CD8-positive, alpha-beta memory T cell (primary cell): ENCODE results near the gene ATAD1. TPM values are rescaled to one million over a fixed set of nuclear protein-coding genes. Genes with fewer than 3 reads are reported as not detected.

Experiments
- CTCF ChIA-PET: fragments of 350-600 bp; sonication (Branson Sonifier 250); formaldehyde crosslinking; loops from one replicate; lab custom pipeline; 2021; ENCODE audit warnings: antibody characterized with exemption; lab: Charles Lee
- POLR2A ChIA-PET: fragments of 350-600 bp; sonication (Branson Sonifier 250); formaldehyde crosslinking; loops from one replicate; lab custom pipeline; 2021; ENCODE audit warnings: antibody characterized with exemption; lab: Charles Lee
- DNase-seq, 5 donors: peaks; one replicate each; pipeline versions ENCODE4 v3.0.0 to v3.0.0-alpha.2; 2020 to 2022; ENCODE audit warnings: mixed read lengths in 1 of 5
- H3K27ac ChIP-seq: one replicate; pipeline ENCODE4 v1.7.0; 2013; ENCODE audit warnings: low read depth, mild to moderate bottlenecking, low read length, moderate library complexity
- H3K27me3 ChIP-seq: 2 replicates; pipeline ENCODE4 v1.7.0; 2013; ENCODE audit warnings: low read length, mild to moderate bottlenecking; ENCODE audit not compliant: insufficient read depth, poor library complexity, severe bottlenecking
- H3K36me3 ChIP-seq: 2 replicates; pipeline ENCODE4 v1.7.0; 2013; ENCODE audit warnings: mild to moderate bottlenecking, low read length, moderate library complexity; ENCODE audit not compliant: insufficient read depth
- H3K4me1 ChIP-seq: 2 replicates; pipeline ENCODE4 v1.7.0; 2013; ENCODE audit warnings: mild to moderate bottlenecking, low read length, moderate library complexity; ENCODE audit not compliant: insufficient read depth
- H3K4me3 ChIP-seq: 2 replicates; pipeline ENCODE4 v1.7.0; 2013; ENCODE audit warnings: mild to moderate bottlenecking, low read length
- H3K9me3 ChIP-seq: 2 replicates; pipeline ENCODE4 v1.7.0; 2013; ENCODE audit warnings: mild to moderate bottlenecking, low read length
- H3K27ac Mint-ChIP-seq, 8 donors: one replicate each; pipeline ENCODE4 v1.8.0; 2020 to 2021; ENCODE audit warnings: mixed read lengths in 8 of 8, mild to moderate bottlenecking in 6 of 8, inconsistent platforms in 3 of 8, moderate library complexity in 3 of 8
- H3K27me3 Mint-ChIP-seq, 2 donors: one replicate each; pipeline ENCODE4 v1.8.0; 2020 to 2021; ENCODE audit warnings: mixed read lengths in 2 of 2, mild to moderate bottlenecking in 1 of 2, moderate library complexity in 1 of 2
- H3K36me3 Mint-ChIP-seq, 3 donors: one replicate each; pipeline ENCODE4 v1.8.0; 2020 to 2021; ENCODE audit warnings: mixed read lengths in 3 of 3, inconsistent platforms in 1 of 3, mild to moderate bottlenecking in 1 of 3
- H3K4me1 Mint-ChIP-seq, 3 donors: one replicate each; pipeline ENCODE4 v1.8.0; 2020 to 2021; ENCODE audit warnings: mixed read lengths in 3 of 3, inconsistent platforms in 1 of 3, mild to moderate bottlenecking in 1 of 3
- H3K4me3 Mint-ChIP-seq, 7 donors: one replicate each; pipeline ENCODE4 v1.8.0; 2020 to 2021; ENCODE audit warnings: mixed read lengths in 7 of 7, mild to moderate bottlenecking in 6 of 7, moderate library complexity in 4 of 7, inconsistent platforms in 2 of 7
- H3K9me3 Mint-ChIP-seq, 5 donors: one replicate each; pipeline ENCODE4 v1.8.0; 2020 to 2022; ENCODE audit warnings: mixed read lengths in 5 of 5, mild to moderate bottlenecking in 3 of 5, moderate library complexity in 2 of 5, inconsistent platforms in 1 of 5
- polyA plus RNA-seq: library from polyadenylated mRNA; unstranded; fragments of 300-500 nt; fragmentation: Illumina TruSeq; gene quantifications from one replicate; pipeline ENCODE4 v1.2.3, GENCODE V29; 2021
- total RNA-seq, 2 experiments: library from RNA; stranded (reverse); gene quantifications; one replicate each; pipeline ENCODE4 v1.2.3, GENCODE V29; 2021

The ATAD1 gene
- total and polyA plus RNA-seq, 3 experiments from 2014 or later, result 47.2 to 62.3 (median 60.7) TPM

DNA sequence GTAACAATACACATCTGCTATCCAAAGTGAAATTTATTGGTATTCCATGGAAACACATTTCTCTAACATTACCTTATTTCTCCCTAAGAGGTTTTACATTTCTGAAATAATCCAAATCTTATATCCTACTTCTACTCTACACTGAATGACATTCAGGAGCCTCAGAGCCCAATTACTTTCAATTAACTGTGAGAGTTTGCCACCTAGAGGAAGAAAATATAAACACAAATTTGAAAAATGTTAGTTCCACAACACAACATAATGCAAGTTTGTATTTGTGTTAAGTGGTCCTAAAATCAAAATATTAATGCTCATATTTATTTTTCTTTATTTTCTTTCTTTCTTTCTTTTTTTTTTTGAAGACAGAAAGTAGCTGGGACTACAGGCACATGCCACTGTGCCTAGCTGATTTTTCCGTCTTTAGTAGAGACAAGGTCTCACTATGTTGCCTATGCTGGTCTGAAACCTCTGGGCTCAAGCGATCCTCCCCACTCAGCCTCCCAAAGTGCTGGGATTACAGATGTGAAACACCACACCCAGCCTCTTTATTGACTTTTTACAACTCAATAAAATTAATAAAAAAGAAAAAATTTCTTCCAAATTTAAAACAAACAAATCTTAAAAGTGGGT lies 46.0 kb downstream of the ATAD1 start:
- H3K4me1 Mint-ChIP-seq, result peaks cover 8 to 15% (median 14%) of the 10 kb centered on the region in 3 donors
- no peaks in the 10 kb centered on the region for H3K9me3 Mint-ChIP-seq
- ChIA-PET CTCF (interaction anchor here (0.9 to 1.1 kb wide), 2 partner anchors 17 to 53 kb away, joined by 3 read pairs; no protein-coding TSS in a partner anchor), POLR2A (no interaction called here)
- Histone ChIP-seq H3K27ac (no peak overlapping the region), H3K27me3 (no peaks in the 10 kb centered on the region), H3K4me1 (no peaks in the 10 kb centered on the region), H3K4me3 (no peak overlapping the region), H3K9me3 (no peaks in the 10 kb centered on the region), H3K36me3 (peaks cover 3% of the 10 kb centered on the region)
- H3K4me3 Mint-ChIP-seq, result no peak overlapping the region
- DNase-seq, result peak in 2 of 5 donors; percentile 3 to 8
- no peaks in the 10 kb centered on the region for H3K27me3 Mint-ChIP-seq
- no peak overlapping the region for H3K27ac Mint-ChIP-seq
- peaks cover 7 to 57% (median 20%) of the 10 kb centered on the region in 3 donors for H3K36me3 Mint-ChIP-seq

DNA sequence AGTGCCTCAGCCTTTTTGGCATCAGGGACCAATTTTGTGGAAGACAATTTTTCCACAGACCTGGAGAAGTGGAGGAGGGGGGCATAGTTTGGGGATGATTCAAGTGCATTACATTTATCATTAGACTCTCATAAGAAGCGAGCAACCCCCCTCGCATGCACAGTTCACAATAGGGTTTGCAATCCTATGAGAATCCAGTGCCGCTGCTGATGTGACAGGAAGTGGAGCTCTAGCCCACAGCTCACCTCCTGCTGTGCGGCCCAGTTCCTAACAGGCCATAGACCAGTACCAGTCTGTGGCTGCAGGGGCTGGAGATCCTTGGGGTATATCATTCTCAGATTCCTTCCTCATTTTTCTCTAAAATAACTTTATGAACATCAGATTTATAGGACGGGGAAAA lies 50.8 kb downstream of the ATAD1 start:
- Mint-ChIP-seq H3K9me3 (no peaks in the 10 kb centered on the region), H3K4me3 (no peak overlapping the region), H3K27ac (no peak overlapping the region), H3K36me3 (peaks cover 13 to 60% (median 24%) of the 10 kb centered on the region in 3 donors), H3K27me3 (no peaks in the 10 kb centered on the region), H3K4me1 (peaks cover 2 to 15% (median 3%) of the 10 kb centered on the region in 3 donors)
- CTCF ChIA-PET, result no interaction called here
- POLR2A ChIA-PET, result no interaction called here
- H3K4me3 ChIP-seq, result no peak overlapping the region
- H3K36me3 ChIP-seq, result peaks cover 3% of the 10 kb centered on the region
- H3K27ac ChIP-seq, result no peak overlapping the region
- H3K27me3 ChIP-seq, result no peaks in the 10 kb centered on the region
- no peaks in the 10 kb centered on the region for H3K9me3 ChIP-seq
- no peak for DNase-seq
- no peaks in the 10 kb centered on the region for H3K4me1 ChIP-seq

DNA sequence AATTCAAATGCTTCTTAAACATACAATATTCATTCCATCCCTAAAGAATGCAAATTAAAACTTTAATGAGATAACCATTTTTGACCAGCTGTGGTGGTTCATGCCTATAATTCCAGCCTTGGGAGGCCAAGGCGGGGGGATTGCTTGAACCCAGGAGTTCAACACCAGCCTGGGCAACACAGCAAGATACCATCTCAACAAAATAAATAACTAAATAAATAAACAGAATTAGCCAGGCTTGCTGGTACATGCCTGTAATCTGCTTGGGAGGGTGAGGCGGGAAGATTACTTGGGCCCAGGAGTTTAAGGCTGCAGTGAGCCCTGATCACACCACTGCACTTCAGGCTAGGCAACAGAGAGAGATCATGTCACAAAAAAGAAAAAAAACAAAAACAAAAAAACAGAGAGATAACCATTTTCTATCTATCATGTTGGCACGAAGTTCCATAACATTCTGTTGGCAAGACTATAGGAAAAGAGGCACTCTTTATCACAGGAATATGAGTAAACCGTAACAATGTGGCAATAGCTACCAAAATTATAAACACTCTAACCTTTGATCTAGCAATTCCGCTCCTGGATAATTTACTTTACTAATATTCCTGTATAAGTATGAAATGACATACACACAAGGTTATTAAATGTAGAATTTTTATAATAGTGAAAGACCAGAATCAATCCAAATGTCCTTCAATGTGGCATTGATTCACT lies 52.2 kb downstream of the ATAD1 start:
- CTCF ChIA-PET, result no interaction called here
- POLR2A ChIA-PET, result no interaction called here
- no peaks in the 10 kb centered on the region for H3K9me3 Mint-ChIP-seq
- H3K4me1 Mint-ChIP-seq, result peaks cover 0 to 13% (median 5%) of the 10 kb centered on the region in 3 donors
- no peak for DNase-seq
- H3K36me3 Mint-ChIP-seq, result peaks cover 13 to 67% (median 26%) of the 10 kb centered on the region in 3 donors
- H3K4me3 Mint-ChIP-seq, result no peak overlapping the region
- H3K36me3 ChIP-seq, result peaks cover 3% of the 10 kb centered on the region
- no peaks in the 10 kb centered on the region for H3K27me3 ChIP-seq
- no peaks in the 10 kb centered on the region for H3K4me1 ChIP-seq
- no peak overlapping the region for H3K4me3 ChIP-seq
- no peaks in the 10 kb centered on the region for H3K9me3 ChIP-seq
- no peaks in the 10 kb centered on the region for H3K27me3 Mint-ChIP-seq
- H3K27ac ChIP-seq, result no peak overlapping the region
- peak overlapping the region in 2 of 8 donors; percentile 23 to 72 for H3K27ac Mint-ChIP-seq

DNA sequence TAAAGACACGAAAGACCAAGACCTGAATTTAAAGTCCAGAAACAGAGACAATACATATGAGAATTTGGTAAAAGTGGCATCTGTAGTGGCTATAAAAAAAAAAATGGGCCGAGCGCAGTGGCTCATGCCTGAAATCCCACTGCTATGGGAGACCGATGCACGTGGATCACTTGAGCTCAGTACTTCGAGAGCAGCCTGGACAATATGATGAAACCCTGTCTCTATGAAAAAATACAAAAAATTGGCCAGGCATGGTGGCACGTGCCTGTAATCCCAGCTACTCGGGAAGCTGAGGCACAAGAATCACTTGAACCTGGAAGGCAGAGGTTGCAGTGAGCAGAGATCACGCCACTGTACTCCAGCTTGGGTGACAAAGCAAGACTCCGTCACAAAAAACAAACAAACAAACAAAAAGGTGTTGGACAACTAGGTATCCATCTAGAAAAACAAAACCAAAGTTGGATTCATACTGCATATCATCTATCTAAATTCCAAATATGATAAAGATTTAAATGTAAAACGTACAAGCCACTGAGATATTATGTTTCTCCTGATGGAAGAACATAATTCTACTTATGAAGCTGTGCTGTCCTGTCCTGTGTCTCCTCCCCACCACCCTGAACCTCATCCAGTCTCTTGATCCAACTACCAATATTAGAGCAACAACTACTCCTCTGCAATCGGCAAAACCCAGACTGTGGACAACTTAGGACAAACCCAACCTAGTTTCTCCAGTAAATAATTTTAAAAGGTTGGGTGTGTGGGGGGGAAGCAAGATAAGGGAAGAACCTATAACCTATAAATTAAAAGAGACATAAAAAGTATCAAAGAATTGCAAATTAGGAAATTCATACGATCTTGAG lies 53.7 kb downstream of the ATAD1 start:
- H3K4me3 ChIP-seq, result no peak overlapping the region
- Mint-ChIP-seq H3K4me1 (peaks cover 0 to 17% (median 9%) of the 10 kb centered on the region in 3 donors), H3K27me3 (no peaks in the 10 kb centered on the region), H3K27ac (peak overlapping the region in 1 of 8 donors; percentile 12), H3K4me3 (no peak overlapping the region), H3K9me3 (no peaks in the 10 kb centered on the region), H3K36me3 (peaks cover 9 to 67% (median 23%) of the 10 kb centered on the region in 3 donors)
- no peak overlapping the region for H3K27ac ChIP-seq
- no peaks in the 10 kb centered on the region for H3K4me1 ChIP-seq
- no peak for DNase-seq
- no peaks in the 10 kb centered on the region for H3K27me3 ChIP-seq
- H3K9me3 ChIP-seq, result no peaks in the 10 kb centered on the region
- peaks cover 3% of the 10 kb centered on the region for H3K36me3 ChIP-seq
- CTCF ChIA-PET, result no interaction called here
- POLR2A ChIA-PET, result no interaction called here

DNA sequence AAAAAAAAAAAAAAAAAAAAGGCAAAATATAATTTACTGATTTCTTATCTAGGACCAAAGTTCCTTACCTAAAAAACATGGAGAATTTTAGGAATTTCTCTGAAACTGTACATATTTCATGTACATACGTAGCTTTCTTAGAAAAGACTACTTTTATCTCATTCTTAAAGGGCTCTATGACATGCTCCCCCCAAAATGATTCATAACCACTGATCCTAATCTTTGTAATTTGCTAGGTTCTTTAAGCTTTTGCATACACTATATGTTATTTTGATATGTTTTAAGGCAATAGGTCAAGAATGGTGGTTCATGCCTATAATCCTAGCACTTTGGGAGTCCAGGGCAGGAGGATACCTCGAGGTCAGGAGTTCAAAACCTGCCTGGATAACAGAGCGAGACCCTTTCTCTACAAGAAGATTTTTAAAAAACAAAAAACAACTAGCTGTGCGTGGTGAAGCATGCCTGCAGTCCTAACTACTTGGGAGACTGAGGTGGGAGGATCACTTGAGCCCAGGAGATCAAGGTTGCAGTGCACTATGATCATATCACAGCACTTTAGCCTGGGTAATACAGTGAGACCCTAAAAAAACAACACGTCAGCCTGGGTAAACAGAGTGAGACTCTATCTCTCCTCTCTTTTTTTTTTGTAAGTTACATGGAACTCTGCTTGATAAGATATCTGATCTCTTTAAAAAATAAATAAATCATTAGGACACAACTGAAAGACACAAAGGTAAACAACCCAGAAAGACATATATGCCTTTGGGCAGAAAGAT lies 54.8 kb downstream of the ATAD1 start:
- DNase-seq, result no peak
- Histone ChIP-seq H3K27me3 (no peaks in the 10 kb centered on the region), H3K9me3 (no peaks in the 10 kb centered on the region), H3K4me1 (no peaks in the 10 kb centered on the region), H3K36me3 (peaks cover 3% of the 10 kb centered on the region), H3K4me3 (no peak overlapping the region), H3K27ac (no peak overlapping the region)
- Mint-ChIP-seq H3K4me1 (peaks cover 0 to 18% (median 9%) of the 10 kb centered on the region in 3 donors), H3K27me3 (no peaks in the 10 kb centered on the region), H3K9me3 (no peaks in the 10 kb centered on the region), H3K4me3 (no peak overlapping the region), H3K36me3 (peaks cover 6 to 69% (median 23%) of the 10 kb centered on the region in 3 donors), H3K27ac (peak overlapping the region in 3 of 8 donors; percentile 12 to 17 (median 13))
- POLR2A ChIA-PET, result no interaction called here
- CTCF ChIA-PET, result interaction anchor here (1.5 kb wide), 1 partner anchor 11 kb away, joined by 5 read pairs; no protein-coding TSS in a partner anchor

DNA sequence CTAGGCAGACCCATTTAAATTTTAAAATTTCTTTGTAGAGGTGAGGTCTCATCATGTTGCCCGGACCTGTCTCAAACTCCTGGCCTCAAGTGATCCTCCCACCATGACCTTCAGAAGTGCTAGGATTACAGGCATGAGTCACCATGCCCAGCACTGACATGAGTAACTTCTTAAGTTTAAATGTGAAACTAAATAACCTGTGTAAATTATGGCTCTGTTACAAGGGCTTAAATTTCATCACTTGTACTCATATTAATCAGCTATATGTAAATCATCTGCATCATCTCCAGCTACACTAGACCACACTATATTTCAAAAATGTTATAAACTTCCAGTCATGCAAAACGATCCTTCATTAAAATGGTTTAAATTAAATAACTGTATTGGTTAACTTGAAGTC lies 56.1 kb downstream of the ATAD1 start:
- CTCF ChIA-PET, result no interaction called here
- Mint-ChIP-seq H3K36me3 (peaks cover 6 to 58% (median 20%) of the 10 kb centered on the region in 3 donors), H3K27me3 (no peaks in the 10 kb centered on the region), H3K9me3 (no peaks in the 10 kb centered on the region), H3K4me1 (peaks cover 2 to 22% (median 12%) of the 10 kb centered on the region in 3 donors), H3K27ac (peak overlapping the region in 4 of 8 donors; percentile 14 to 73 (median 47)), H3K4me3 (no peak overlapping the region)
- POLR2A ChIA-PET, result no interaction called here
- H3K27ac ChIP-seq, result no peak overlapping the region
- H3K4me3 ChIP-seq, result no peak overlapping the region
- no peaks in the 10 kb centered on the region for H3K4me1 ChIP-seq
- no peaks in the 10 kb centered on the region for H3K27me3 ChIP-seq
- no peak for DNase-seq
- H3K9me3 ChIP-seq, result no peaks in the 10 kb centered on the region
- H3K36me3 ChIP-seq, result no peaks in the 10 kb centered on the region

DNA sequence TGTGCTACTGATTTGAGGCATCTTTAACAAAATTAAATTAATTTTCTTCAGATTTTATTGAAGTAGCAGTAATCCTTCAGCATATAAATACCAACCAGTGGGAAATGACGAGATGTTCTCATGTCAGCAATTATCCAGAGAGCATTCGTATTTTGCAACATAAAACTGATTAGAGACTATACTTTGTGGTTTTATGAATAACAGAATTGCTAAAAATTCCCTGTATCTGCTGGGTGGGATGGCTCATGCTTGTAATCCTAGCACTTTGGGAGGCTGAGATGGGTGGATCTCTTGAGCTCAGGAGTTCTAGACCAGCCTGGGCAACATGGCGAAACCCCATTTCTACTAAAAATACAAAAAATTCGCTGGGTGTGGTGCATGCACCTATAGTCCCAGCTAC lies 56.9 kb downstream of the ATAD1 start:
- ChIA-PET POLR2A (no interaction called here), CTCF (interaction anchor here (1.9 kb wide), 1 partner anchor 10 kb away, joined by 5 read pairs; no protein-coding TSS in a partner anchor)
- no peaks in the 10 kb centered on the region for H3K27me3 Mint-ChIP-seq
- Histone ChIP-seq H3K36me3 (peaks cover 3% of the 10 kb centered on the region), H3K4me1 (no peaks in the 10 kb centered on the region), H3K27ac (no peak overlapping the region), H3K4me3 (no peak overlapping the region), H3K9me3 (no peaks in the 10 kb centered on the region), H3K27me3 (no peaks in the 10 kb centered on the region)
- no peak overlapping the region for H3K4me3 Mint-ChIP-seq
- H3K4me1 Mint-ChIP-seq, result peaks cover 2 to 22% (median 12%) of the 10 kb centered on the region in 3 donors
- H3K36me3 Mint-ChIP-seq, result peaks cover 6 to 61% (median 20%) of the 10 kb centered on the region in 3 donors
- no peaks in the 10 kb centered on the region for H3K9me3 Mint-ChIP-seq
- DNase-seq, result no peak
- peak overlapping the region in 1 of 8 donors; percentile 15 for H3K27ac Mint-ChIP-seq
